Left ventricle myocardium inferior (tissue), 1 donor: Measurements from ENCODE around the gene NLGN1. TPM values are rescaled to one million over a fixed set of nuclear protein-coding genes. Genes with fewer than 3 reads are reported as not detected.

ENCODE experiments used
- DNase-seq: peaks from one replicate; pipeline ENCODE4 v3.0.0-alpha.2; 2020
- H3K27ac ChIP-seq: fragments of 200-600 bp; replicated peaks from 2 replicates; pipeline ENCODE4 v1.8.0; 2021
- H3K27me3 ChIP-seq: fragments of 200-600 bp; 2 replicates; pipeline ENCODE4 v1.8.0; 2021; ENCODE audit warnings: low read depth
- H3K36me3 ChIP-seq: fragments of 200-600 bp; 2 replicates; pipeline ENCODE4 v1.8.0; 2021
- H3K4me1 ChIP-seq: fragments of 200-600 bp; 2 replicates; pipeline ENCODE4 v1.8.0; 2021
- H3K4me3 ChIP-seq: fragments of 200-600 bp; 2 replicates; pipeline ENCODE4 v1.8.0; 2021; ENCODE audit warnings: mild to moderate bottlenecking, moderate library complexity
- H3K9me3 ChIP-seq: fragments of 200-600 bp; replicated peaks from 2 replicates; pipeline ENCODE4 v1.8.0; 2021
- intact Hi-C: fragments of 100-400 bp; cut with micrococcal nuclease; formaldehyde crosslinking; loops from one replicate; pipeline ENCODE4 v1.11.0; 2022
- total RNA-seq: library from RNA; stranded (reverse); fragmentation: NEBNext Ultra II Directional; extraction: Animal tissue kit (Norgen Biotek cat#: 25700); gene quantifications from one replicate; pipeline ENCODE4 v1.2.1, GENCODE V29; 2021
- TF ChIP-seq, protein P1 (sequence below): fragments of 200-600 bp; IDR thresholded peaks from 2 replicates; pipeline ENCODE4 v1.8.0; 2021; ENCODE audit warnings: antibody characterized with exemption, mild to moderate bottlenecking, borderline replicate concordance
- donor health status: DM: no; HTN: yes; CAD: no; lungs with severe emphysema.

The NLGN1 gene
- total RNA-seq, 1 donor from 2014 or later, result 13.7 TPM

DNA sequence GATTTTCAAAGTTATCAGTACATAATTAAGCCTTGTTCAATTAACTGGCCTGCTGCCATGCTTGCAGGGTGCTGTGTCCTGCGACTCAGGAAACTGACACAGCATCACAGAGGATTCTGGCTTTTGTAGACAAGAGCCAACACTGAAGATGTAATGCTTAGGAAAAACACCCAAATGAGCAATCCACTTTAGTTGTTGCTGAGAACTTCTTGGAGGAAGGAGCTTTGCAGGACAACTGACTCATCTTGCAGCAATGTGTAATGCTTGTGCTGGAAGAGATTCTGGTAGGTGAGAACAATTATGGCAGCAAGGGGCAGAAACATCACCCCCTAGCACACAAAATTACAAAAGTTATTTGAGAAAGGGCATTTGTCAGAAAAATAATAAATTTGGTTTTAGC lies 67.6 kb downstream of the NLGN1 start:
- Histone ChIP-seq H3K4me3 (no peak overlapping the region), H3K27ac (no peak overlapping the region), H3K9me3 (no peaks in the 10 kb centered on the region), H3K36me3 (no peaks in the 10 kb centered on the region), H3K4me1 (peaks cover 20% of the 10 kb centered on the region), H3K27me3 (no peaks in the 10 kb centered on the region)
- TF ChIP-seq, protein P1, sequence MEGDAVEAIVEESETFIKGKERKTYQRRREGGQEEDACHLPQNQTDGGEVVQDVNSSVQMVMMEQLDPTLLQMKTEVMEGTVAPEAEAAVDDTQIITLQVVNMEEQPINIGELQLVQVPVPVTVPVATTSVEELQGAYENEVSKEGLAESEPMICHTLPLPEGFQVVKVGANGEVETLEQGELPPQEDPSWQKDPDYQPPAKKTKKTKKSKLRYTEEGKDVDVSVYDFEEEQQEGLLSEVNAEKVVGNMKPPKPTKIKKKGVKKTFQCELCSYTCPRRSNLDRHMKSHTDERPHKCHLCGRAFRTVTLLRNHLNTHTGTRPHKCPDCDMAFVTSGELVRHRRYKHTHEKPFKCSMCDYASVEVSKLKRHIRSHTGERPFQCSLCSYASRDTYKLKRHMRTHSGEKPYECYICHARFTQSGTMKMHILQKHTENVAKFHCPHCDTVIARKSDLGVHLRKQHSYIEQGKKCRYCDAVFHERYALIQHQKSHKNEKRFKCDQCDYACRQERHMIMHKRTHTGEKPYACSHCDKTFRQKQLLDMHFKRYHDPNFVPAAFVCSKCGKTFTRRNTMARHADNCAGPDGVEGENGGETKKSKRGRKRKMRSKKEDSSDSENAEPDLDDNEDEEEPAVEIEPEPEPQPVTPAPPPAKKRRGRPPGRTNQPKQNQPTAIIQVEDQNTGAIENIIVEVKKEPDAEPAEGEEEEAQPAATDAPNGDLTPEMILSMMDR, result no peak
- intact Hi-C loops, result no loop called here
- DNase-seq, result no peak

DNA sequence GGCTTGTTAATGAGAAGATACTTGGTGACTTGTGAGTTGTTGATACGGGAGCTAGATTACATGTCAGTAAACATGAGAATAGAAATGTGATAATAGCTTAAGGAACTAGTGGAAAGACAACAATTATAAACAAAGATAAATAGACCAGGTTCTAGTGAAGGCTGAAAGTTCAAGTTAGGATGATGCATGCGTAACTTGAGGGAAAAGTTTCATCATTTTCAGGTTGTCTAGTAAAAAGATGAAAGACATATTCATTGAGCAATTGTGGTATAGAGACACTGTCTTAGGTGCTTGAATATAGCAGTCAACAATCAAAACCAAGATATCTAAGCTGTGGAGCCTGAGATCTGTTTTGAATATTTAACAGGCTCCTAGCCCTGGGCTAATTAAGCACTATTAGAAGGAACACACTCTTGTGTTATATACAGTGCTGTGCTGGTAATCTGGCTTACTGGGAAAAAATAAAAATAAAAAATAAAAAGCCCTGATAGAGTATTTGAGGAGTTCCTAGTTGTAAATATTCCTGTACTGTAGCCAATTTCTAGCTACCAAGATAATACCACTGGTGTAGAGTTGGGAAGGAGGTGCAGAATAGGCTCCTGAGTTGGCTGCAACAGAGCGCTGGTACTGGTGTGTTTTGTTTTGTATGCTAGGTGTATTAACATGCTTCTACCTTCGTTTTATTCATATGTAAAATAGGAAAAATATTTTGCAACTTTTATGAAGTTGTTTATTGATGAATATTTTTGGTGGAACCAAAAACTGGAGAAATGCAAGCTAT lies 68.5 kb downstream of the NLGN1 start:
- TF ChIP-seq, protein P1, result no peak
- no peaks in the 10 kb centered on the region for H3K27me3 ChIP-seq
- no peak overlapping the region for H3K27ac ChIP-seq
- H3K9me3 ChIP-seq, result no peaks in the 10 kb centered on the region
- no peaks in the 10 kb centered on the region for H3K36me3 ChIP-seq
- peaks cover 20% of the 10 kb centered on the region for H3K4me1 ChIP-seq
- DNase-seq, result no peak
- H3K4me3 ChIP-seq, result no peak overlapping the region
- intact Hi-C loops, result no loop called here

DNA sequence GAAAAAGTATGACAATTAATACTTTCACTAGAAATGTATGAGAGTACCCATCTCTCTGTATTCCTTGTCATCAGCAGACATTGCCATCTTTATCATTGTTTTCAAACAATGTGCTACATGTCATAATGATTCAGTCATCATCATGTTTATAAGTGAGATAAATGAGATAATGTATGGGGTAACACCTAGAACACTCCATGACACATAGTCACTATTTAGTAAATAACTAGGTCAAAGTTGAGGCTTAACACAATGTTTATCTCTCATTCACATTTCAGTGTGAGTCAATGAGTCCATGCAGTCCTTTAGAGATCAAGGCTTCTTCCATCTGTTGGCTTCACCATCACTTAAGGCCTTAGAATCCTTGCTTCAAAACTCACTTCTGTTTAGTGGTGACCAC lies 70.0 kb downstream of the NLGN1 start:
- no peak overlapping the region for H3K4me3 ChIP-seq
- TF ChIP-seq, protein P1, result no peak
- H3K9me3 ChIP-seq, result no peaks in the 10 kb centered on the region
- intact Hi-C loops, result no loop called here
- no peak for DNase-seq
- no peaks in the 10 kb centered on the region for H3K36me3 ChIP-seq
- no peaks in the 10 kb centered on the region for H3K27me3 ChIP-seq
- no peak overlapping the region for H3K27ac ChIP-seq
- H3K4me1 ChIP-seq, result peaks cover 24% of the 10 kb centered on the region

DNA sequence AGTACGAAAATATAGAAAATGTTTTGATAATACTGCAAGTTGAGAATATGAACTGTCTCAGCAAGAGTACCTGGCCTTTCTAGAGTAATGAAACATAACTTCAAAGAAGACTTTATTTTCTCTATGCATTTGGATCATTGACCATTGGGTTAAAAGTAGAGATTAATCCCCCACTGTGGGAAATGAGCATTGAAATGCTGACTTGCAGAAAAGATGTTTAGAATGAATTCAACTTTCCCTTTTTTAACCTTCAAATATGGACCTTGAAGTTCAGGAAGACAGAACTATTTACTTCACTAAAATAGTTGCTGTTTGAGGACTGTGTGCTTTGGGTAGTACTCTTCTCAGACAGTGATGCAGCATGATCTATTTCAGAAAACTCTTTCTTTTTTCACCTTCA lies 75.7 kb downstream of the NLGN1 start:
- intact Hi-C loops, result no loop called here
- Histone ChIP-seq H3K36me3 (no peaks in the 10 kb centered on the region), H3K27ac (no peak overlapping the region), H3K27me3 (no peaks in the 10 kb centered on the region), H3K9me3 (peaks cover 11% of the 10 kb centered on the region), H3K4me3 (no peak overlapping the region), H3K4me1 (peaks cover 4% of the 10 kb centered on the region)
- no peak for DNase-seq
- TF ChIP-seq, protein P1, result no peak

DNA sequence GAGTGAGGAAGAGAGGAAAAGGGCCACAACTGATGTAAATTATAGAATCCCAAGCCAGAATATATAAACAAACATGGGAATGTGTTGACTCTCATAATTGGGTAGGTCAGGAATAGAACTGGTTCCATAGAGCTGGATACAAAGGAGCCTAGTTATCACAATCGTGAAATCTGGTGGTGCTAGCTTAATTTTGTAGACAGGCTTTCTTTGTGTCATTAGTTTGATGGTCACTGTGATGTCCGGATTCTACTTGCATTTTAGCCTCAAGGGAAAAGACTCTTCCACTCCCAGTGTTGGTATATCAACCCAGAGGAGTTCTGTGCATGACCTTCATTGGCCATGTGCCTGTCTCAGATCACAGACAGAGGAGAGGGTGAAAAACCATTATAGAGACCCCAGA lies 81.8 kb downstream of the NLGN1 start:
- no peaks in the 10 kb centered on the region for H3K27me3 ChIP-seq
- H3K36me3 ChIP-seq, result no peaks in the 10 kb centered on the region
- H3K4me1 ChIP-seq, result no peaks in the 10 kb centered on the region
- intact Hi-C loops, result no loop called here
- TF ChIP-seq, protein P1, result no peak
- H3K4me3 ChIP-seq, result no peak overlapping the region
- no peak overlapping the region for H3K27ac ChIP-seq
- no peak for DNase-seq
- peaks cover 11% of the 10 kb centered on the region for H3K9me3 ChIP-seq
